Amniotic epithelial cell (primary cell): Measurements from ENCODE around the gene URM1.
"Not testable (repeated sequence)": the region's sequence is repeated elsewhere in the genome, so short reads cannot be mapped to it uniquely, and the experiment has no call there.

ENCODE experiments used
- DNase-seq: peaks from one replicate; pipeline ENCODE4 v3.0.0-alpha.2; 2010; ENCODE audit warnings: low read depth

Gene URM1

GRCh38 chr9:128409450-128409849 is 38.3 kb downstream of the URM1 start:
- DNase-seq: no peak

GRCh38 chr9:128409978-128410377 is 38.8 kb downstream of the URM1 start:
- no peak for DNase-seq

- DNase-seq: no peak
These were observed 40.4 kb downstream of the URM1 start for GRCh38 chr9:128411364-128412119.

GRCh38 chr9:128412120-128412790 is 41.1 kb downstream of the URM1 start:
- DNase-seq: peak; percentile 46

GRCh38 chr9:128413728-128414127 is 42.6 kb downstream of the URM1 start:
- DNase-seq: not testable (repeated sequence)

GRCh38 chr9:128414461-128414860 is 43.3 kb downstream of the URM1 start:
- no peak for DNase-seq

- no peak for DNase-seq
These were observed 44.1 kb downstream of the URM1 start for GRCh38 chr9:128415281-128415680.

- DNase-seq: no peak
These were observed 44.8 kb downstream of the URM1 start for GRCh38 chr9:128416014-128416413.

GRCh38 chr9:128416432-128417019 is 45.4 kb downstream of the URM1 start:
- DNase-seq: no peak

- DNase-seq: peak; percentile 28
These were observed 48.1 kb downstream of the URM1 start for GRCh38 chr9:128419061-128419925.

- DNase-seq: peak; percentile 47
These were observed 49.0 kb downstream of the URM1 start for GRCh38 chr9:128420060-128420650.

- DNase-seq: peak; percentile 15
These were observed 49.7 kb downstream of the URM1 start, which contains the start of gene CERCAM for GRCh38 chr9:128420651-128421481. Gene CERCAM (plus strand): TSS chr9:128420857. CDS start chr9:128420878, 21 bp downstream.

- DNase-seq: no peak
These were observed 50.4 kb downstream of the URM1 start for GRCh38 chr9:128421482-128421996.

- not testable (repeated sequence) for DNase-seq
These were observed 51.0 kb downstream of the URM1 start for GRCh38 chr9:128422022-128422782.

GRCh38 chr9:128422783-128423150 is 51.6 kb downstream of the URM1 start:
- no peak for DNase-seq

GRCh38 chr9:128423356-128423755 is 52.2 kb downstream of the URM1 start:
- not testable (repeated sequence) for DNase-seq

GRCh38 chr9:128424268-128424780 is 53.1 kb downstream of the URM1 start:
- DNase-seq: no peak

- DNase-seq: peak; percentile 88
These were observed 57.7 kb downstream of the URM1 start for GRCh38 chr9:128428644-128429512.
